ENCODE data around the gene PNN.

- TF ChIP-seq CTCF (IDR thresholded peaks at IDR 0.05; ENCODE audit: extremely low read depth in 1 of 2, insufficient read depth in 1 of 2, low read depth in 1 of 2, low read length in 2 of 2) (no peak), FOS (IDR thresholded peaks at IDR 0.05; ENCODE audit: borderline replicate concordance, insufficient read depth, low read length) (no peak), POLR2AphosphoS5 (IDR thresholded peaks at IDR 0.05; ENCODE audit: insufficient read depth, low read depth, low read length) (no peak), EZH2 (IDR thresholded peaks at IDR 0.05; ENCODE audit: borderline replicate concordance, low read depth, low read length, severe bottlenecking) (no peak), POLR2A (IDR thresholded peaks at IDR 0.05; ENCODE audit: low read depth, low read length) (no peak), GATA2 (IDR thresholded peaks at IDR 0.05; ENCODE audit: insufficient read depth, insufficient read length, low read depth, low read length) (no peak), MAX (IDR thresholded peaks at IDR 0.05; ENCODE audit: insufficient read depth, insufficient read length) (no peak), MYC (IDR thresholded peaks at IDR 0.05; ENCODE audit: low read depth, low read length) (no peak), JUN (IDR thresholded peaks at IDR 0.05; ENCODE audit: borderline replicate concordance, insufficient read depth, insufficient read length, low read depth) (no peak)
These were observed 2.1 kb downstream of the PNN start for GRCh38 chr14:39177168-39177545.
